HL-60 (cell line): Measurements from ENCODE around the gene MOBP.

Experiments used
- POLR2AphosphoS5 ChIP-seq: IDR thresholded peaks from 2 replicates; pipeline ENCODE4 v1.6.1; 2012; ENCODE audit warnings: low read depth
- SPI1 ChIP-seq: IDR thresholded peaks from 2 replicates; pipeline ENCODE4 v1.6.1; 2012; ENCODE audit warnings: low read depth, mild to moderate bottlenecking, borderline replicate concordance
- TF ChIP-seq, protein P1 (sequence below): IDR thresholded peaks from one replicate; pipeline ENCODE4 v1.5.1; 2011; ENCODE audit warnings: low read length, control low read depth, inconsistent platforms; ENCODE audit not compliant: insufficient read depth
- TF ChIP-seq, protein P2 (sequence below): IDR thresholded peaks from 2 replicates; pipeline ENCODE4 v1.6.1; 2012; ENCODE audit warnings: low read depth; ENCODE audit not compliant: insufficient replicate concordance

DNA sequence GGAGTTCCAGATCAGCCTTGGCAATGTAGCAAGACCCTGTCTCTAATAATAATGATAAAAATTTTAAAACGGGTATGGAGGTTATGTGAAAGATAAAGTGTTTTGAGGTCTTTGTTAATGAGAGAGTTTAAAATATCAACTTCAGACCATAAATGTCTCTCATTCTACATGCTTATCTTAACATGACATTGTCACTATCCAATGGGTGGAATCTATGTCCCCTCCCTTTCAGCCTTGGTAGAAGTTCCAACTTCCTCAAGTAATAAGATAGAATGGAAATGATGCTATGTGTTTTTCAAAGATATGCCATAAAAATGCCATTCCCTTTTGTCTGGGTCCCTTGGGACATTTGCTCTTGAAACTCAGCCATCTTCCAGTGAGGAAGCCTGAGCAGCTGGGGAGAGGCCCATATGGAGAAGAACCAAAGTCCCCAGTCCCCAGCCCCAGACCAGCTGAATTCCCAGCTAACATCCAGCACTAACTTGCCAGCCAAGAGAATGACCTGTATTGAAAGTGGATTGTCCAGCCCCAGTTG is 44.0 kb upstream of the MOBP start:
- no peak for TF ChIP-seq POLR2AphosphoS5
- TF ChIP-seq, protein P1, sequence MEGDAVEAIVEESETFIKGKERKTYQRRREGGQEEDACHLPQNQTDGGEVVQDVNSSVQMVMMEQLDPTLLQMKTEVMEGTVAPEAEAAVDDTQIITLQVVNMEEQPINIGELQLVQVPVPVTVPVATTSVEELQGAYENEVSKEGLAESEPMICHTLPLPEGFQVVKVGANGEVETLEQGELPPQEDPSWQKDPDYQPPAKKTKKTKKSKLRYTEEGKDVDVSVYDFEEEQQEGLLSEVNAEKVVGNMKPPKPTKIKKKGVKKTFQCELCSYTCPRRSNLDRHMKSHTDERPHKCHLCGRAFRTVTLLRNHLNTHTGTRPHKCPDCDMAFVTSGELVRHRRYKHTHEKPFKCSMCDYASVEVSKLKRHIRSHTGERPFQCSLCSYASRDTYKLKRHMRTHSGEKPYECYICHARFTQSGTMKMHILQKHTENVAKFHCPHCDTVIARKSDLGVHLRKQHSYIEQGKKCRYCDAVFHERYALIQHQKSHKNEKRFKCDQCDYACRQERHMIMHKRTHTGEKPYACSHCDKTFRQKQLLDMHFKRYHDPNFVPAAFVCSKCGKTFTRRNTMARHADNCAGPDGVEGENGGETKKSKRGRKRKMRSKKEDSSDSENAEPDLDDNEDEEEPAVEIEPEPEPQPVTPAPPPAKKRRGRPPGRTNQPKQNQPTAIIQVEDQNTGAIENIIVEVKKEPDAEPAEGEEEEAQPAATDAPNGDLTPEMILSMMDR = no peak
- TF ChIP-seq, protein P2, sequence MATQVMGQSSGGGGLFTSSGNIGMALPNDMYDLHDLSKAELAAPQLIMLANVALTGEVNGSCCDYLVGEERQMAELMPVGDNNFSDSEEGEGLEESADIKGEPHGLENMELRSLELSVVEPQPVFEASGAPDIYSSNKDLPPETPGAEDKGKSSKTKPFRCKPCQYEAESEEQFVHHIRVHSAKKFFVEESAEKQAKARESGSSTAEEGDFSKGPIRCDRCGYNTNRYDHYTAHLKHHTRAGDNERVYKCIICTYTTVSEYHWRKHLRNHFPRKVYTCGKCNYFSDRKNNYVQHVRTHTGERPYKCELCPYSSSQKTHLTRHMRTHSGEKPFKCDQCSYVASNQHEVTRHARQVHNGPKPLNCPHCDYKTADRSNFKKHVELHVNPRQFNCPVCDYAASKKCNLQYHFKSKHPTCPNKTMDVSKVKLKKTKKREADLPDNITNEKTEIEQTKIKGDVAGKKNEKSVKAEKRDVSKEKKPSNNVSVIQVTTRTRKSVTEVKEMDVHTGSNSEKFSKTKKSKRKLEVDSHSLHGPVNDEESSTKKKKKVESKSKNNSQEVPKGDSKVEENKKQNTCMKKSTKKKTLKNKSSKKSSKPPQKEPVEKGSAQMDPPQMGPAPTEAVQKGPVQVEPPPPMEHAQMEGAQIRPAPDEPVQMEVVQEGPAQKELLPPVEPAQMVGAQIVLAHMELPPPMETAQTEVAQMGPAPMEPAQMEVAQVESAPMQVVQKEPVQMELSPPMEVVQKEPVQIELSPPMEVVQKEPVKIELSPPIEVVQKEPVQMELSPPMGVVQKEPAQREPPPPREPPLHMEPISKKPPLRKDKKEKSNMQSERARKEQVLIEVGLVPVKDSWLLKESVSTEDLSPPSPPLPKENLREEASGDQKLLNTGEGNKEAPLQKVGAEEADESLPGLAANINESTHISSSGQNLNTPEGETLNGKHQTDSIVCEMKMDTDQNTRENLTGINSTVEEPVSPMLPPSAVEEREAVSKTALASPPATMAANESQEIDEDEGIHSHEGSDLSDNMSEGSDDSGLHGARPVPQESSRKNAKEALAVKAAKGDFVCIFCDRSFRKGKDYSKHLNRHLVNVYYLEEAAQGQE = no peak
- TF ChIP-seq SPI1 = no peak
